Heart left ventricle (tissue), 13 donors: ENCODE results near the gene ALPP.

Experiments used
- CTCF ChIP-seq, 12 donors: fragments of 200-600 bp; sonication (generic) in 4 of 12; IDR thresholded peaks; one replicate each; pipeline versions ENCODE4 v1.5.0 to v1.8.0; 2018 to 2022; ENCODE audit warnings: antibody characterized with exemption in 12 of 12, mild to moderate bottlenecking in 5 of 12
- POLR2A ChIP-seq, 2 donors: fragments of 450-650 bp; IDR thresholded peaks; one replicate each; pipeline ENCODE4 v1.6.1; 2017; ENCODE audit warnings: antibody characterized with exemption in 2 of 2, mild to moderate bottlenecking in 2 of 2, moderate library complexity in 2 of 2
- donor health status: ischemic (EF 13 %, LVEDD 7.1; RV severe dilation, severe dysfunction).
- donor health status: DM: no; HTN: yes; CAD: no.
- donor health status: DM: no; HTN: no; CAD: no.
- donor health status: ischemic (EF 25% LVEDD 6.9; RV normal size, moderate dysfunction).
- donor health status: ischemic (EF 25% LVEDD 5.7; RV mildly dilated, moderate dysfunction).
- donor health status: ischemic (EF 35%, LVEDD 5.7; RV mildly dilated, moderate dysfunction).
- donor health status: nonischemic (EF 11% LVEDD 7.7; RV severe dilation, severe dysfunction).
- donor health status: DM: yes; HTN: yes; CAD: no.
- donor health status: PGD.
- donor health status: ischemic (EF 29% LVEDD 5.4; RV normal size, mild dysfunction).
- donor health status: nonischemic (EF 23%, LVEDD 6.1; RV moderate dilation, normal function).

- TF ChIP-seq CTCF (IDR thresholded peaks at IDR 0.05) (no peak), POLR2A (IDR thresholded peaks at IDR 0.05) (no peak)
These were observed 17.0 kb downstream of the ALPP start for GRCh38 chr2:232395586-232395985.
